GM23338 (cell line): ENCODE measurements around the gene IFNL2. TPM values are rescaled to one million over a fixed set of nuclear protein-coding genes. Genes with fewer than 3 reads are reported as not detected.

Experiments used
- ATAC-seq: fragments of 200-7000 bp; cut with Tn5 transposase; 3 replicates; pipeline ENCODE4 v1.9.1; 2020
- DNase-seq: peaks from one replicate; pipeline ENCODE4 v3.0.0-alpha.2; 2015; ENCODE audit warnings: low spot score
- H2AFZ ChIP-seq: fragments of 200-600 bp; sonication (generic); 2 replicates; pipeline ENCODE4 v1.8.0; 2016; ENCODE audit warnings: antibody characterized with exemption, mild to moderate bottlenecking, moderate library complexity
- H3F3A ChIP-seq: fragments of 200-600 bp; sonication (generic); replicated peaks from 2 replicates; pipeline ENCODE4 v1.8.0; 2017; ENCODE audit warnings: antibody characterized with exemption, mixed run types, low read depth
- H3K27ac ChIP-seq: fragments of 200-600 bp; sonication (generic); 2 replicates; pipeline ENCODE4 v1.6.1; 2016; ENCODE audit warnings: low read depth
- H3K27me3 ChIP-seq: fragments of 200-600 bp; sonication (generic); 2 replicates; pipeline ENCODE4 v1.8.0; 2016; ENCODE audit warnings: mild to moderate bottlenecking, mixed run types, moderate library complexity; ENCODE audit not compliant: insufficient read depth
- H3K36me3 ChIP-seq: fragments of 200-600 bp; sonication (generic); 2 replicates; pipeline ENCODE4 v1.8.0; 2016; ENCODE audit warnings: mild to moderate bottlenecking; ENCODE audit not compliant: insufficient read depth
- H3K4me1 ChIP-seq: fragments of 200-600 bp; sonication (generic); 2 replicates; pipeline ENCODE4 v1.8.0; 2016; ENCODE audit warnings: mild to moderate bottlenecking, moderate library complexity; ENCODE audit not compliant: insufficient read depth
- H3K4me2 ChIP-seq: fragments of 200-600 bp; sonication (generic); 2 replicates; pipeline ENCODE4 v1.7.1; 2017; ENCODE audit warnings: mixed run types
- H3K4me3 ChIP-seq: fragments of 200-600 bp; sonication (generic); 2 replicates; pipeline ENCODE4 v1.6.1; 2016; ENCODE audit warnings: mixed run types
- H3K79me2 ChIP-seq: fragments of 200-600 bp; sonication (generic); replicated peaks from 2 replicates; pipeline ENCODE4 v1.8.0; 2017; ENCODE audit warnings: mild to moderate bottlenecking; ENCODE audit not compliant: insufficient read depth
- H3K9me2 ChIP-seq: fragments of 200-600 bp; sonication (generic); 2 replicates; pipeline ENCODE4 v1.8.0; 2017; ENCODE audit not compliant: insufficient read depth
- H4K20me1 ChIP-seq: fragments of 200-600 bp; sonication (generic); replicated peaks from 2 replicates; pipeline ENCODE4 v1.8.0; 2017; ENCODE audit warnings: mild to moderate bottlenecking; ENCODE audit not compliant: insufficient read depth
- H3K27ac Mint-ChIP-seq: 2 replicates; pipeline ENCODE4 v1.8.0; 2020; ENCODE audit warnings: inconsistent platforms, mild to moderate bottlenecking, moderate library complexity, mixed read lengths
- H3K27me3 Mint-ChIP-seq: 3 replicates; pipeline ENCODE4 v1.8.0; 2022; ENCODE audit warnings: low read depth, mild to moderate bottlenecking, moderate library complexity, mixed read lengths, inconsistent platforms; ENCODE audit not compliant: insufficient read depth, poor library complexity
- H3K36me3 Mint-ChIP-seq: 3 replicates; pipeline ENCODE4 v1.8.0; 2021; ENCODE audit warnings: low read depth, mild to moderate bottlenecking, inconsistent platforms, moderate library complexity, mixed read lengths
- H3K4me1 Mint-ChIP-seq: 3 replicates; pipeline ENCODE4 v1.8.0; 2020; ENCODE audit warnings: mild to moderate bottlenecking, inconsistent platforms, mixed read lengths
- H3K4me3 Mint-ChIP-seq: 3 replicates; pipeline ENCODE4 v1.8.0; 2021; ENCODE audit warnings: moderate library complexity, mild to moderate bottlenecking, inconsistent platforms, mixed read lengths
- H3K9me3 Mint-ChIP-seq: 3 replicates; pipeline ENCODE4 v1.8.0; 2020; ENCODE audit warnings: moderate library complexity, mild to moderate bottlenecking, inconsistent platforms, mixed read lengths
- CREB1 ChIP-seq: fragments of 250-450 bp; sonication (Bioruptor Pico); IDR thresholded peaks from 2 replicates; pipeline ENCODE4 v1.5.0; 2020; ENCODE audit warnings: low read depth, mild to moderate bottlenecking, moderate library complexity
- EZH2phosphoT487 ChIP-seq: fragments of 200-600 bp; sonication (generic); IDR thresholded peaks from one replicate; pipeline ENCODE4 v1.8.1; 2018; ENCODE audit warnings: antibody characterized with exemption; ENCODE audit not compliant: unreplicated experiment
- NANOG ChIP-seq: IDR thresholded peaks from 2 replicates; pipeline ENCODE4 v1.6.1; 2016; ENCODE audit warnings: antibody characterized with exemption, borderline replicate concordance
- ZNF331 ChIP-seq: fragments of 250-450 bp; sonication (Bioruptor Pico); IDR thresholded peaks from 2 replicates; pipeline ENCODE4 v1.5.0; 2020; ENCODE audit warnings: low read depth, mild to moderate bottlenecking, moderate library complexity
- polyA plus RNA-seq: library from polyadenylated mRNA; unstranded; fragments of >200 nt; fragmentation: Nextera tagmentation; extraction: Ambion mirVana; gene quantifications from 2 replicates; pipeline ENCODE4 v1.2.1, GENCODE V29; 2016
- total RNA-seq: library from RNA; depleted of rRNA; stranded (reverse); fragments of >200 nt; shearing (Covaris generic); gene quantifications from 2 replicates; pipeline ENCODE4 v1.2.3, GENCODE V29; 2014
- TF ChIP-seq, protein P1 (sequence below): fragments of 250-450 bp; sonication (Bioruptor Pico); IDR thresholded peaks from 2 replicates; pipeline ENCODE4 v1.5.0; 2020; ENCODE audit warnings: mild to moderate bottlenecking, moderate library complexity
- TF ChIP-seq, protein P2 (sequence below): IDR thresholded peaks from 2 replicates; pipeline ENCODE4 v1.6.1; 2016; ENCODE audit warnings: antibody characterized with exemption

IFNL2 gene
- total and polyA plus RNA-seq, 2 experiments from 2014 or later, result not detected

DNA sequence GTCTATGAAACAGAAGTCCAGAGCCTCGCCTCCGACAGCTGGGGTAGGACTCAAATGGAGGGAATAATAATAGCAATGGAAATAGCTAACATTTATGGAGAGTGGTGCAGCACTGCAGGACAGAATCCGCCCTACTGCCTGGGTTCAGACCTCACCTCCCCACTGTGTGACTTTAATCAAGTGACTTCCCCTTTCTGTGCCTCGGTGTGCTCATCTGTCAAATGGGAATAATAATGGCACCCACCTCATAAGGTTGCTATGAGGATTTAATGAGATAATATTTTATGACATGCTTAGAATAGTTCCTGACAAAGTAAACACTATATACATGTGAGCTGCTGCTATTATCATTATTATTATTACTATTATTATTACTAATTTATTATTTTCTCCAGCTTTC lies 49.3 kb downstream of the IFNL2 start (continued):
- TF ChIP-seq, protein P1, sequence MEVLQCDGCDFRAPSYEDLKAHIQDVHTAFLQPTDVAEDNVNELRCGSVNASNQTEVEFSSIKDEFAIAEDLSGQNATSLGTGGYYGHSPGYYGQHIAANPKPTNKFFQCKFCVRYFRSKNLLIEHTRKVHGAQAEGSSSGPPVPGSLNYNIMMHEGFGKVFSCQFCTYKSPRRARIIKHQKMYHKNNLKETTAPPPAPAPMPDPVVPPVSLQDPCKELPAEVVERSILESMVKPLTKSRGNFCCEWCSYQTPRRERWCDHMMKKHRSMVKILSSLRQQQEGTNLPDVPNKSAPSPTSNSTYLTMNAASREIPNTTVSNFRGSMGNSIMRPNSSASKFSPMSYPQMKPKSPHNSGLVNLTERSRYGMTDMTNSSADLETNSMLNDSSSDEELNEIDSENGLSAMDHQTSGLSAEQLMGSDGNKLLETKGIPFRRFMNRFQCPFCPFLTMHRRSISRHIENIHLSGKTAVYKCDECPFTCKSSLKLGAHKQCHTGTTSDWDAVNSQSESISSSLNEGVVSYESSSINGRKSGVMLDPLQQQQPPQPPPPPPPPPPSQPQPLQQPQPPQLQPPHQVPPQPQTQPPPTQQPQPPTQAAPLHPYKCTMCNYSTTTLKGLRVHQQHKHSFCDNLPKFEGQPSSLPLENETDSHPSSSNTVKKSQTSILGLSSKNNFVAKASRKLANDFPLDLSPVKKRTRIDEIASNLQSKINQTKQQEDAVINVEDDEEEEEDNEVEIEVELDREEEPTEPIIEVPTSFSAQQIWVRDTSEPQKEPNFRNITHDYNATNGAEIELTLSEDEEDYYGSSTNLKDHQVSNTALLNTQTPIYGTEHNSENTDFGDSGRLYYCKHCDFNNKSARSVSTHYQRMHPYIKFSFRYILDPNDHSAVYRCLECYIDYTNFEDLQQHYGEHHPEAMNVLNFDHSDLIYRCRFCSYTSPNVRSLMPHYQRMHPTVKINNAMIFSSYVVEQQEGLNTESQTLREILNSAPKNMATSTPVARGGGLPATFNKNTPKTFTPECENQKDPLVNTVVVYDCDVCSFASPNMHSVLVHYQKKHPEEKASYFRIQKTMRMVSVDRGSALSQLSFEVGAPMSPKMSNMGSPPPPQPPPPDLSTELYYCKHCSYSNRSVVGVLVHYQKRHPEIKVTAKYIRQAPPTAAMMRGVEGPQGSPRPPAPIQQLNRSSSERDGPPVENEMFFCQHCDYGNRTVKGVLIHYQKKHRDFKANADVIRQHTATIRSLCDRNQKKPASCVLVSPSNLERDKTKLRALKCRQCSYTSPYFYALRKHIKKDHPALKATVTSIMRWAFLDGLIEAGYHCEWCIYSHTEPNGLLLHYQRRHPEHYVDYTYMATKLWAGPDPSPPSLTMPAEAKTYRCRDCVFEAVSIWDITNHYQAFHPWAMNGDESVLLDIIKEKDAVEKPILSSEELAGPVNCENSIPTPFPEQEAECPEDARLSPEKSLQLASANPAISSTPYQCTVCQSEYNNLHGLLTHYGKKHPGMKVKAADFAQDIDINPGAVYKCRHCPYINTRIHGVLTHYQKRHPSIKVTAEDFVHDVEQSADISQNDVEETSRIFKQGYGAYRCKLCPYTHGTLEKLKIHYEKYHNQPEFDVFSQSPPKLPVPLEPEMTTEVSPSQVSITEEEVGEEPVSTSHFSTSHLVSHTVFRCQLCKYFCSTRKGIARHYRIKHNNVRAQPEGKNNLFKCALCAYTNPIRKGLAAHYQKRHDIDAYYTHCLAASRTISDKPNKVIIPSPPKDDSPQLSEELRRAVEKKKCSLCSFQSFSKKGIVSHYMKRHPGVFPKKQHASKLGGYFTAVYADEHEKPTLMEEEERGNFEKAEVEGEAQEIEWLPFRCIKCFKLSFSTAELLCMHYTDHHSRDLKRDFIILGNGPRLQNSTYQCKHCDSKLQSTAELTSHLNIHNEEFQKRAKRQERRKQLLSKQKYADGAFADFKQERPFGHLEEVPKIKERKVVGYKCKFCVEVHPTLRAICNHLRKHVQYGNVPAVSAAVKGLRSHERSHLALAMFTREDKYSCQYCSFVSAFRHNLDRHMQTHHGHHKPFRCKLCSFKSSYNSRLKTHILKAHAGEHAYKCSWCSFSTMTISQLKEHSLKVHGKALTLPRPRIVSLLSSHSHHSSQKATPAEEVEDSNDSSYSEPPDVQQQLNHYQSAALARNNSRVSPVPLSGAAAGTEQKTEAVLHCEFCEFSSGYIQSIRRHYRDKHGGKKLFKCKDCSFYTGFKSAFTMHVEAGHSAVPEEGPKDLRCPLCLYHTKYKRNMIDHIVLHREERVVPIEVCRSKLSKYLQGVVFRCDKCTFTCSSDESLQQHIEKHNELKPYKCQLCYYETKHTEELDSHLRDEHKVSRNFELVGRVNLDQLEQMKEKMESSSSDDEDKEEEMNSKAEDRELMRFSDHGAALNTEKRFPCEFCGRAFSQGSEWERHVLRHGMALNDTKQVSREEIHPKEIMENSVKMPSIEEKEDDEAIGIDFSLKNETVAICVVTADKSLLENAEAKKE (CRISPR knock-in tag), result no peak
- TF ChIP-seq NANOG (no peak), EZH2phosphoT487 (no peak)

DNA sequence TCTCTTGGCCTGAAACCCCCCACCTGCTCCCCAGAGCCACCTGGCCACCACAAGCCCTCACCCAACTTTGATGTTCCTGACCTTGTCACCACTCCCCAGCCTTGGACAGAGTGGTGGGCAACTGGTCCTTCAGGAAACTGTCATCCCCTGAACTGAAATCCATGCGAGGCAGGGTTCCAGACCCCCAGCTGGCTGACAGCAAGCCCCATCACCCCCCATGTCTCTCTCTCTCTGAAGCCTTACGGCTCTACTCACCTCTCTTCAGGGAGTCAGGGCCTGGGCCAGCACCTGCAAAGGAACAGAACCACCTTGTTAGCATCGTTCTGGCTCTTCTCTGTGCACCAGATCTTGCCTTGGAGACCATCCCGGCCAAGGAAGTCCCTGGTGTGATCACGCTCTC lies 49.9 kb downstream of the IFNL2 start:
- Histone ChIP-seq H3K4me2 (no peak overlapping the region), H3K4me3 (no peak overlapping the region), H4K20me1 (no peaks in the 10 kb centered on the region; the same call in 1 of the 2 replicates), H3K9me2 (no peaks in the 10 kb centered on the region), H3K27me3 (peaks cover 11% of the 10 kb centered on the region; the same call in 1 of the 2 replicates), H3K79me2 (peaks cover 5% of the 10 kb centered on the region; the same call in 1 of the 2 replicates), H3K4me1 (peaks cover 7% of the 10 kb centered on the region), H3K36me3 (no peaks in the 10 kb centered on the region), H3F3A (0 out of 2 replicates have a peak, but pooled peaks cover 2% of the 10 kb centered on the region), H2AFZ (no peak overlapping the region), H3K27ac (no peak overlapping the region)
- Mint-ChIP-seq H3K27me3 (peaks cover 23% of the 10 kb centered on the region), H3K27ac (no peak overlapping the region), H3K9me3 (peaks cover 4% of the 10 kb centered on the region; the same call in 1 of the 3 replicates), H3K36me3 (peaks cover 3% of the 10 kb centered on the region; the same call in 1 of the 3 replicates), H3K4me1 (peaks cover 11% of the 10 kb centered on the region), H3K4me3 (no peak overlapping the region)
- ATAC-seq (no peak), DNase-seq (no peak)
- TF ChIP-seq, protein P1 (CRISPR knock-in tag), result no peak
- TF ChIP-seq, protein P2, sequence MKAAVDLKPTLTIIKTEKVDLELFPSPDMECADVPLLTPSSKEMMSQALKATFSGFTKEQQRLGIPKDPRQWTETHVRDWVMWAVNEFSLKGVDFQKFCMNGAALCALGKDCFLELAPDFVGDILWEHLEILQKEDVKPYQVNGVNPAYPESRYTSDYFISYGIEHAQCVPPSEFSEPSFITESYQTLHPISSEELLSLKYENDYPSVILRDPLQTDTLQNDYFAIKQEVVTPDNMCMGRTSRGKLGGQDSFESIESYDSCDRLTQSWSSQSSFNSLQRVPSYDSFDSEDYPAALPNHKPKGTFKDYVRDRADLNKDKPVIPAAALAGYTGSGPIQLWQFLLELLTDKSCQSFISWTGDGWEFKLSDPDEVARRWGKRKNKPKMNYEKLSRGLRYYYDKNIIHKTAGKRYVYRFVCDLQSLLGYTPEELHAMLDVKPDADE, result no peak
- TF ChIP-seq CREB1 (CRISPR knock-in tag) (no peak), NANOG (no peak), ZNF331 (CRISPR knock-in tag) (no peak)
